Left hindlimb (tissue), 1 donor: ENCODE data around the gene HOXD11.

Source experiments
- DNase-seq: peaks from one replicate; pipeline ENCODE4 v3.0.0-alpha.2; 2018

The HOXD11 gene

DNA sequence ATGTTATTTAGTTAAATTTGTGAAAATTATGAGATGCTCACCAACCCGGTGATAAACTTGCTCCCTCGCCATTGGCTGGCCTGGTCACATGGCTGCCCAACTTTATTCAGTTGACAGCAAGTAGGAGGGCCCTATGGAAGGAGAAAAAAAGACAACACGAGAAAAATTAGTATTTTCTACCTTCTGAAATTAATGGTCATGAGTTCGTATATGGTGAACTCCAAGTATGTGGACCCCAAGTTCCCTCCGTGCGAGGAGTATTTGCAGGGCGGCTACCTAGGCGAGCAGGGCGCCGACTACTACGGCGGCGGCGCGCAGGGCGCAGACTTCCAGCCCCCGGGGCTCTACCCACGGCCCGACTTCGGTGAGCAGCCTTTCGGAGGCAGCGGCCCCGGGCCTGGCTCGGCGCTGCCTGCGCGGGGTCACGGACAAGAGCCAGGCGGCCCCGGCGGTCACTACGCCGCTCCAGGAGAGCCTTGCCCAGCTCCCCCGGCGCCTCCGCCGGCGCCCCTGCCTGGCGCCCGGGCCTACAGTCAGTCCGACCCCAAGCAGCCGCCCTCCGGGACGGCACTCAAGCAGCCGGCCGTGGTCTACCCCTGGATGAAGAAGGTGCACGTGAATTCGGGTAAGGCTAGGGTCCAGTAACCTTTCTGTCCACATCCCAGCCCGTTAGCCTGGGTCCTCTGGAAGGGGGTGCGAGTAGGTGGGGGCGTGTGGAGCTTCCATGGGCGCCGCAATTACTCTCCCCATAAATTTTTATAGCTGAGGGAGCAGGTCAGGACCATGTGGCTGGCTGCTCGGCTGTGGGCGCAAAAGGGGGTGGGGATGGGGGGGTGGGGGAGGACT is 44.6 kb downstream of the HOXD11 start, which contains the start of gene HOXD4:
HOXD4 (plus strand) TSS at position 109 of the 846 bp plus-strand sequence; CDS start at position 193, 84 bp downstream.
- DNase-seq: peak; percentile 24

DNA sequence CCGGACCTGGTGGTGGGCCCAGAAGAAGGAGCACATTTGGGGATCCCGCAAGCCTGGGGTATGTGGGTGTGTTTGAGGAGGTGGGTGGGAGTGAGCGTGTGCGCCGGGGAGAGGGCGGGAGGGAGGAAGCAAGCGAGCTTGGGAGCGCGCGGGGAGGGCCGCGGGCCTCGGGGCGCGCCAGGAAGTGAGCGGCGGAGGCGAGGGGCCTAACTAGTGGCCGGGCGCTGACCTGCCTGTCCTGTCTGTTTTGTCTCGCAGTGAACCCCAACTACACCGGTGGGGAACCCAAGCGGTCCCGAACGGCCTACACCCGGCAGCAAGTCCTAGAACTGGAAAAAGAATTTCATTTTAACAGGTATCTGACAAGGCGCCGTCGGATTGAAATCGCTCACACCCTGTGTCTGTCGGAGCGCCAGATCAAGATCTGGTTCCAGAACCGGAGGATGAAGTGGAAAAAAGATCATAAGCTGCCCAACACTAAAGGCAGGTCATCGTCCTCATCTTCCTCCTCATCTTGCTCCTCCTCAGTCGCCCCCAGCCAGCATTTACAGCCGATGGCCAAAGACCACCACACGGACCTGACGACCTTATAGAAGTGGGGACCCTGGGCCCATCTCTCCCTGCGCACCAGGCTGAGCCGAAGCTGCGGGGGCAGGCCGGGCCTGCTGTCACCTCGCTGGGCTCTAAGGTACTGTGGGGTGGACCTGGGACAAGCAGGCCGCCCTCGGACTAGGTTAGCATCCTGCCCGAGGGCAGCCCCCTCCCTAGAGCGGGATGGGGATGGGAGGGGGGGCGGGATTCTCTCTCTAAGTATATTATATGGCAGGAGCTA is 45.5 kb downstream of the HOXD11 start:
- peak; percentile 34 for DNase-seq

DNA sequence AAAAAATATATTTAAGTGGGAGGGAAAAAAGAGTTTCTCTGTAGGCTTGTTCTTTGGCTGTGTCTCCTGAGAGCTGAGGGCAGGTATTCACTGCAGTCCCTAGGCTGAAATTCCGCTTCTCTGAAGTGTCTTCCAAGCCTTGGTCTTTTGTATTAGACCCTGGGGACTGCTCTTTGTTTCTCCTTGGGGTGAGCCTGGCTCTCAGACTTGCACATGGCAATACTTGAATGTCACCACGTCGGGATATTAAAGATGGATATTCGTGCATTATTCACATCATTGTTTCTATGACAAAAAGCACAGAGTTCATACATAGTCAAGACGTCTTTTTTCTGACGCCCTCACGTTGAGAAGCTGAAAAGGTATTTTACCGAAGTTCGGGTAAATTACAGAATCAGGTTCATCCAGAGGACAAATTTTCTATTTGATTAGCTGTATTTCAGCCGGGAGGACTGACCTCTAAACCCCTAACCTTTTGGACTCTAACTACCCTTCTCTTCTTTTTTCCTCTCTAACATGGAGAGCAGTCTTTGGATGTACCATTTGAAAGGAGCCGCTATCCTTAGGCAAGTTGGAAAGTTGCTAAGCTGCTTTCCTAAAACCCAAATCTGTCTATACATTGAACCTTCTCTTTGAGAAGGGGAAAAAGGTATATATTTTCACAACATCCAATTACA is 47.6 kb downstream of the HOXD11 start:
- no peak for DNase-seq

DNA sequence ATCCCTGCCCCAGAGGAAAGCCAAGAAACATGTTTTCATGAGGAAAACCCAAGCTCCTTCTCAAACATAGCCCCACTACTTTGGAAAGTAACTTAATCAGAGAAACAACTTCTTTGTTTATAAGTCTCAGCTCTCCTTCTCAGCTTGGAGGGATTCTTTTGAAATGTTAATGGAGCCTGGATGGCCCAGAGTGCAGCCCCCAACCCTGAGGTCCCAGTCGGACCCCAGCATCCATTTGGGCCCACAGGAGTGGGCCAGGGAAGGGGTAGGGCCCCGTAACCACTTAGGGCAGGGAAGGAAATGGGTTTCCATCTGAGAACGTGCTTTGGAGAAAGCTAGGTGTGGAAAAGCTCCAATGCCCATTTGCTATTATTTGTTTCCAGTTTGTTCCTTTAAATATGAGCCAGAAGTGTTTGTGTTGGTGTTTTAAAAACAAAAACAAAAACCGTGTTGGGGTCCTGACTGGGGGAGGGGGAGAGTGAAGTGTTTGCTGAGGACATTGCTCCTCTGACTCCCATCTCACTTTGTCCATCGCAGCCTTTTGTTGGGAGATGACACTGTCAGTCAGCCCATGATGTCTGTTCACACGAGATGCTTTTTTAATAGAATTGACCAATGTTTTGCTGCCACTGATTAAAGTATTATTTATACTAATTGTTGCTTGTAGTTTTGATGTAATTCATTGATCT is 48.4 kb downstream of the HOXD11 start:
- no peak for DNase-seq

DNA sequence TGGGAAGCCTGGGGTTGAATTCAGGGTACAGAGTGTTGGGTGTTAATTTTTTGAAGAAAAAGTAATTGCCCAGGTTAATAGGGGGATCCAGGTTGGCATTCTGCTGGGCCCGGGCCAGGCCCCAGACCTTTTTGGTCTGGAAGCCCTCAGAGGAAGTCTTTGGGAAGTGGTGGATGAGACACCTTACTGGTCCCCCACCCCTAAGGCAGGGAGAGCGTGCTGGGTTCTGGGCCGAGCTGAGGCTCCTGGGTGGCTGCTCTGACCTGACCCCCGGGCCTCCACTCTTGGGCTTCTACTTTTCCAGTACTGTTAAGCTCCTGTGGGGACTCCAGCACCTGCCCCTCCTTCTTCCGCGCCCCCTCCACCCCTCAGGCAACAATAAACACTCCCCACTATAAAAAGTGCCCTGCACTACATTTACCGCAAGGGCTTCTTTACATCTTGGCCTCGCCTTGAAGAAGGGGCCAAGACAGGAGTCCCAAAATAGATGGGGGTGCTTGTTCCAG is 49.3 kb downstream of the HOXD11 start:
- no peak for DNase-seq

DNA sequence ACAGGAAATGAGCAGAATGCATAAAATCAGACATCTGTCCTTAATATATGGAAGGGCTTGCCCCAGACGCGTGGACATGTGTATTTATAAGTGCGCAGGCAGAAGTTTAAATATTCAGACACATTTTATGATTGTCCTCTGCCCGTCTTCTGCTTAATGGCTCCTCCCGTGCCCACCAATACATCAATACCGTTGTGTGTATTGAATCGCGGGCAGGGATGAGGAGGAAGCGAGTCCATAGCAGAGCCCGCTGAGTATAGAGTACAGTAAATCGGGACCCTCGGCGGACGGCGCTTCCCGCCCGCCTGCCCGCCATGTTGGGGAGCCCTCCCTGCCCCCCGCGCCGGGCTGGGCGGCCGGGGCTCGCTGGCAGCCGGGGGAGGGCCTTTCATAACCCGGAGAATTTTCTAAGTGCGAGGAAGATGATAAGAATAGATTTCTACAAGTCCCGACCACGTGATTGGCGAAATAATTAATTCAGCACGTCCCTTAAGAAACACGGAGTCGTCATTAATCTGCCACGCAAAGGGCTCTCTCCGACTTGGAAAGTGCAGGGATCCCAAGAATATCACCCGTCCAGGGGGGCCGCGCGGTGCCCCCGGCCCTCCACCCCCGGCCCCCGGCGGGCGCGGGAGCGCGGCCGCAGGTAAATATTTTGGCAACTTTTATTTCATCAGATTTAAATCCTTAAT is 49.9 kb downstream of the HOXD11 start, which contains the start of gene HOXD3:
HOXD3 (plus strand) TSS at position 501 of the 692 bp plus-strand sequence. CDS start 11,808 bp downstream, outside the sequence.
- no peak for DNase-seq

DNA sequence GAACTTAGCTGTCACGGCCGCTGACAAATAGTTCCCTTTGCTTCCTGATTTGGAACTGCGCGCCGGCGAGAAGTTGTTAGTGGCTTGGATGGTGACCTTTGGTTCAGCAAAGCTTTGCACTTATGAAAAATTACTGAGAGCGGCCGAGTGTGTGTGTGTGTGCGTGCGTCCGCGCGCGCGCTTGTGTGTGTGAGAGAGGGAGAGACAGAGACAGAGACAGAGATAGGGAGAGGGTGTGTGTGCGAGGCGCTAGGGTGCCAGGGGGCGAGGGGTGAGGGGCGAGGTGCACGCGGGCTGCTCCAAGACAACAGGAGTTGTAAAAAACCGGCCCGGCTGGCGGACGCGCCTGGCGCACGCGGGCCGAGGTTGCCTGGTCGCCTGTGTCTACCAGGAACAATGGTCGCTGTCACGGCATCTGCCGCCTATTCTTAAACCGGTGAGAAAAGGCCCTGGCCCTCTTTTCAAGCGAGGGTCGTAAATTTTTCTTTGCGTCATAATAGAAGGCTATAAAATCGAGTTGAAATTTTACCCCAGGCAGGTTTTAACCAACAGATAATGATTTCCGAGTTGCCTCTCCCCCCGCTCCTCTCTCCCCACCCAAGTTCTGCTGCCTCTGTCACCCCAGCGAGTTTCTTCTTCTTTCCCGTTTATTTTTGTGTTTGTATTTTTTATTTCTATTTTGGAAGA is 50.6 kb downstream of the HOXD11 start:
- DNase-seq: no peak

DNA sequence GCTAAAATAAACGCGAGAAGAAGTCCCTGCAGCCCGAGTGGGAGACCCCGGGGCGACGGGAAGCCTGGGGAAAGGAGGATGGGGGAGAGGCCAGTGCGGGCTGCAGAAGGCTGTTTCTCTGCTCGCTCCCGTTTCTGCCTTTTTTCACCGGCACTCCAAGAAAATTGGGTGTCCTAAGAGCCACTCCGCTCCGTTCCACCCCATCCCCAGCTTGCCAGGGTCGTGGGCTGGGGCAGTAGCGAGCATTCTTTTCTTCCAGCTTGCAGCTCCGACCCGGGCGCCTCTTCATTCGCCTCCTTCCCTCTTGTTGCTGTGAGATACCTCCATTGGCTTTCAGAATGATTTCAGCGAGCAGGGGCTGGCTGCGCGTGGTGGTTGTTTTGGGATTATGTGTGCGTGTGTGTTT is 51.1 kb downstream of the HOXD11 start:
- DNase-seq: no peak

DNA sequence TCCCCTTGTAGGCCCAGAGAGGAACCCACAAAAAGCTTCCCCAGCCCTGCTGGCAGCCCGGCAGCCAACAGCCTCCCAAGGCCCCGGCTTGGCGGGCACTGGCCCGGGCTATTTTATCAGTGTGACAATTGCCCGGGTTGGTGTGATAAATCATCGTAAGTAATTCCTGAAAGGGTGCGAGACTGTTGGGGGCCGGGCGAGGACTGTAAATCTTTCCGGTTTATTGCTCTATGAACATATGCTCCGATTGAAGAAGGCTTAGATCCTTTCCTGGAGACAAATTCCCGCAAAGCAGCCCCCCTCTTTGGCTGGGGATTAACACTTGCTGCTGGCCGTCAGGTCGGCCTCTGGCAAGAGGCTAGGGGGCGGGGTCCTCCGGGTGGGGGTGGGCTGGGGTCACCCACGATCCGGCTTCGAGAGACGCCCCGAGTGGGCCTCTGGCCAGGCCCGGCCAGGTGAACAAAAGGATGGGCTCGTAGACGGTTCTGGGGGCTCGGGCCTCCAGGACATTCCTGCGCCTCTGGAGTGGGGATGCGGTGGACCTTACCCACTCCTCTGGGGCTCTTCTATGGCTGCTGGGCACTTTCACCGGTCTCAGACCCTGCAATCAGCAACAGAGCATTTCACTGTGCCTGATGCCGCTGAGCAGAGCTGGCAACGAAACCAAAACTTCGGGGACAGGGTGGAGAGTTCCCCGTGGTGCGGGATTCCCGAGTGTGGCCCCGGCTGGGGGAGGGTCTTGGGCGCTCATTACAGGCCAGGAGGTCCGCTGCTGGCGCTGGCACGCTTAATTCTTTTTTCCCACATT is 52.0 kb downstream of the HOXD11 start:
- no peak for DNase-seq
